Activated naive CD4-positive, alpha-beta T cell treated with anti-CD3 and anti-CD28 coated beads, Interleukin-2, amount 50 U/mL, for 16 hours (primary cell): ENCODE results near the gene ACBD3.

Experiments used
- DNase-seq: peaks from one replicate; pipeline ENCODE4 v3.0.0-alpha.2; 2020

ACBD3 gene

GRCh38 chr1:226201029-226201593, 14.6 kb upstream of the ACBD3 start:
- DNase-seq: no peak

- DNase-seq: no peak
Observed at GRCh38 chr1:226199971-226200370, 13.4 kb upstream of the ACBD3 start.

- no peak for DNase-seq
Observed at GRCh38 chr1:226195144-226195543, 8.6 kb upstream of the ACBD3 start.

- DNase-seq: no peak
Observed at GRCh38 chr1:226187380-226187779, 839 bp upstream of the ACBD3 start.

- DNase-seq: no peak
Observed at GRCh38 chr1:226187019-226187322, 430 bp upstream of the ACBD3 start.

- DNase-seq: no peak
Observed at GRCh38 chr1:226185141-226186036, 1.2 kb downstream of the ACBD3 start.

- DNase-seq: no peak
Observed at GRCh38 chr1:226181996-226182714, 4.4 kb downstream of the ACBD3 start.

- no peak for DNase-seq
Observed at GRCh38 chr1:226176870-226177269, 9.7 kb downstream of the ACBD3 start.

GRCh38 chr1:226172589-226172988, 14.0 kb downstream of the ACBD3 start:
- no peak for DNase-seq

- no peak for DNase-seq
Observed at GRCh38 chr1:226166341-226166740, 20.2 kb downstream of the ACBD3 start.

GRCh38 chr1:226164154-226164553, 22.4 kb downstream of the ACBD3 start:
- DNase-seq: no peak

GRCh38 chr1:226162898-226163297, 23.6 kb downstream of the ACBD3 start:
- no peak for DNase-seq

GRCh38 chr1:226158983-226159382, 27.6 kb downstream of the ACBD3 start:
- DNase-seq: no peak

GRCh38 chr1:226158457-226158856, 28.1 kb downstream of the ACBD3 start:
- no peak for DNase-seq

GRCh38 chr1:226157761-226158316, 28.7 kb downstream of the ACBD3 start:
- no peak for DNase-seq

- no peak for DNase-seq
Observed at GRCh38 chr1:226154593-226154992, 31.9 kb downstream of the ACBD3 start.

- DNase-seq: no peak
Observed at GRCh38 chr1:226149806-226150205, 36.7 kb downstream of the ACBD3 start.

GRCh38 chr1:226148121-226148648, 38.4 kb downstream of the ACBD3 start:
- DNase-seq: no peak

- no peak for DNase-seq
Observed at GRCh38 chr1:226144045-226144444, 42.5 kb downstream of the ACBD3 start.

GRCh38 chr1:226135709-226136108, 50.8 kb downstream of the ACBD3 start:
- no peak for DNase-seq

GRCh38 chr1:226135059-226135651, 51.4 kb downstream of the ACBD3 start:
- DNase-seq: no peak

GRCh38 chr1:226134170-226135058, 52.1 kb downstream of the ACBD3 start:
- no peak for DNase-seq
